Brain pericyte (primary cell): Measurements from ENCODE around the gene DAPK1.

Source experiments
- DNase-seq: peaks from one replicate; pipeline ENCODE4 v3.0.0-alpha.2; 2012; ENCODE audit warnings: low read depth, low spot score

The DAPK1 gene

DNA sequence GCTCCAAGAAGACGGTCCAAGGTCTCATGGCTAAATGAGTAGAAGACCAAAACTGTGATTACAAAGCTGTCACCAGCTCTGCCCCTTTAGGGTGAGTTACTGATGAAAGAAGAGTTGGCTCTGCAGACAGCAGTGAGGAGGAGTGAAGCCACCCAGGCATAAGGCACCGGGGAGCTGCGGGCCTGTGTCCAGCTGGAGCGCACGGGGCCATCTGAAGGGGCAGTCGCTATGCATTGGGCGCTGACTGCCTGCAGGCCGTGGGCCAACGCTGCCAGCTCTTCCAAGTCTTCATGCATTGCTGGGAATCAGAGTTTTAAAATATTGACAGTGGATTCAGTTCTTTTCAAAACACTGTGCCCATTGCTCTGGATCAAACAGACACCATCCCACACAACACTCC is 70.3 kb downstream of the DAPK1 start:
- no peak for DNase-seq

DNA sequence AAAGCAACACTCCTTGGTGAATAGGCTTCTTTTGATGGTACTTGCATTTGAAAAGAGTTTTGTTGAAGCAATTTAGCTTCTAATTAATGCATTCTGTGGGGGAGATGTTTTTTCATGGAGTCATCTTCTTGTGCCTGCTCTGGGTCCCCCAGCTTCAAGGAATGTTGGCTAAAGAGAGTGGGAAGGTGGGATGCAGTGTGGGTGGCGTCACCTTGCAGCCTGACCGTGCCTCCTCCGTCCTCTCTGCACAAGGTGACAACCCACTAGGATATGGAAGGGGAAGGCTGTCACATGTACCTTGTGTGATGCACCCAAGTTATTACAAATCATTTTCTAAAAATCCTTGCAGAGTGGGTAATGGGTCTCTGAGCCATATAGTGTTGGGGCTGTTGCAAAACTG is 70.7 kb downstream of the DAPK1 start:
- no peak for DNase-seq

DNA sequence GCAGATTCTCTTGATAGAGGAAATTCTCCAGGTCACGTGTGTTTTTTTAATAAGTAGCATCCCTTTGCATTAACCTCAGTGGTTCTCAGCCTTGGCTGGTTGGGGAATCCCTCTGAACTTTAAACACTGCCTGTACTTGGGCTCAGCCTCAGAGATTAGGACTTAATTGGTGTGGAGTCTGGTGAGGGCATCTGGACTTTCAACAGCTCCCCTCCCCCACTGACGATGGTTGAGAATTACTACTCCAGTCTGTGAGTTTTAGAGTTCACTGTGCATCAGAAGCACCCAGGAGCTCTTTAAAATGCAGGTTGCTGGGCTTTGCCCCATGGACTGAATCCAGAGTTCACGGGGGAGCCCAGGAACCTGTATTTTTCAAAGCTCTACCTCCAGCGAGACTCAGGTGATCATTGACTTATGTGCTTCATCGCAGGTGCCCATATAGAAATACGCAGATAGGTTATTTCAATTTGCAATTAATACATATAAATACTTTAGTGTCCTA is 71.4 kb downstream of the DAPK1 start:
- no peak for DNase-seq

DNA sequence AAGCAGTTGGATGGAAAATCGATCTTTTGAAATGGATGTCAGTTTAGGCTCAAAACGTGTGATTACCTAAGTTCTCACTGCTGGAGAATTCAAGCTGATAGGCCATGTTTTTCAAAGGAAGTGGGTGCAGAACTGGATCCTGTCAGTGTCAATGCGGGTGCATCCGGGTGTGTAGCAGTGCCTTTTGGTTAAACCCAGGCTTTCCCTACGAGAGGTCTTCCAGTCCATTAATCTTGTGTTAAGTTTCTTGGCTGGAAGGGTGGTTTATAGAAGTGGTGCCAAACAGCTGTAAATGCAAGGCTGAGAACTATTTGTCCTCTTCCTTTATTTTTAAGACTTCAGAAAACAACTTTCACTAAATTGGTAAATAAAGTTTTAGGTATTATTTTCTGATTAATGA is 71.9 kb downstream of the DAPK1 start:
- no peak for DNase-seq

DNA sequence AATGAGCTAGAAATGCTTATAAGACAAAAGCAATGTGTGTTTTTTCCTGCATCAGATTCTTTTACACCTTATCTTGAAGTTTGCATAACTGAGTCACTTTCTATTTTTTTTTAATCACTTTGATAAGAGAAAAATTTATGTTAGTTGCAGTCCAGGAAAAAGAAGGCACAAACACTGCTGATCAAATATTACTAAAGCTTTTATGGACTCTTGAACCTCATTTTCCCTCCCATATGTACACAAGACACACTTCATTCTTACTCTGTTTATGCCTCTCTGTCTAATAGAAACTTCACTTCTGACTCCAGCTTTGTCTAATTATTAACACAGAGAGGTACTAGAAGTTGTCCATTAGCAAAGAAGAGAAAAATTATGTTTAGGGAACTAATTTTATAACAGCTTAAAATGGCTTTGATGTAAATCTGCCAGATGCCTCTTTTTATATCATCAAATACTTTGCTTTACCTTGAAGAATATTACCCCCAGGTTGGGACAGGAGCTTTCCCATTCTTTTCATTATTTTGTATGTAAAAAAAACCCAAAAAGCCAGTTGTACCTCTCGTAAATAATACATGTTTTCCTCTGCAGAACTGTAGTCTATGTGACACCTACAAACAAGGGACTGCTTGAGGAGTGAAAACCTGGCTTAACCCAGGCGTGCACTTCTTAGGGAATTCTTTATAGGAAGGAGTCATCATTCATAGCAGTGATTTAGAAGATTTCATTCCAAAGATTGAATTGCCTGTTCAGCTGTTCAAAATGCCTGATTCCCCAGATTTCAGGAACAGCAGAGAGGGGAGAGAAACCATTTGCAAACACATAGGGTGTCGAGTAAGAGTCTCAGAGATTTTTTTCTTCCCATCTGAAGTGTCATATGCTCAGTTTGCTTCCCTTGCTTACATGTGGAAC is 72.6 kb downstream of the DAPK1 start:
- DNase-seq = no peak

DNA sequence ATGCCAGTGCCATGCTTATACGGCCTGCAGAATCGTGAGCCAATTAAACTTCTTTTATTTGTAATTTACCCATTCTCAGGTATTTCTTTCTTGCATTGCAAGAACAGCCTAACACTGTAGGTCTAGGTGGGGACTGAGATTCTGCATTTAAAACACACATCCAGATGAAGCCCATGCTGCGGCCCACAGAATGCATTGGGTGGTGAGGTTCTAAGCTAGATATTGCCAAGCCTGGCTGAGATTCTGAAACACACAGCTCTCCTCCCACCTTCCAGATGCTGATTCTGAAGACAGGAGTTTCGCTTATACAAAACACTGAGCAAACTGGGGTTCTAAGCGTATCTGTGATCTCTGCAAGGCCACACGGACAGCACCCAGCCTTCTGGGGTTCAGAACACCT is 75.1 kb downstream of the DAPK1 start:
- no peak for DNase-seq

DNA sequence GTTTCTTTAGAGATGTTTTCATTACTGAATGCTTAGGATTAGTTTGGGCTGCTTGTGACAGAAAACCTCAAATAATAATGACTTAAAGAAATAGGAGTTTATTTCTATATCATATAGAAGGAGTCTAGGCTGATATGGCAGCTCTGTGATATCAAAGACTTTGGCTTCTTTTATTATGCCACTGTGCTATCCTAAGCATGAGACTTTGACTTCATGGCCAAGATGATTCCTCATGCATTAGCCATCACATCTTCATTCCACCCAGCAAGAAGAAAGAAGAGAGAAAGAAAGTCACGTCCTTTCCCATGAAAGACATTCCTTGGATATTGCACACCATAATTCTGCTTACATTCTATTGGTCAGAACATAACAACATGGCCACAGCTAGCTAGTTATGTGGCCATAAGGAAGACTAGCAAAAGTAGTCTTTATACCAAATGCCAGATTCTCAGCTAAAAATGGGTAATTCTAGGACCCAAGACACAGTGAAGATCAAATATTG is 76.2 kb downstream of the DAPK1 start:
- DNase-seq = no peak

DNA sequence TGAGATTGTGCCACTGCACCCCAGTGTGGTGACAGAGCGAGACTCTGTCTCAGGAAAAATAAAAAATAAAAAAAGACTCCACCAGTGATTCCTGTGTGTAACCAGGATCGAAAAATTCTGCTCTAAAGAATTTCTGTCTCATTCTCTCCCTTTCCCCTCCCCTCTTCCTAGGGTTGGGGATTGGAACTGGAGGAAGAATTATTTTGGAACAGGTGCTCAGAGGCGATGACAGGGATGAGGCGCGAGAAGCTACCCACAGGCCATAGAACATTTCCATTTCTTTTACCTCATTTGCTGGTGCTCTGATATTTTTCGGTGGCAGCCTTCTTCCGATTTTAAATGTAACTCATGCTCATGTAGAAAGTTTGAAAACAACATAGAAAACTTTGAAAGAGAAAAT is 80.1 kb downstream of the DAPK1 start:
- no peak for DNase-seq

DNA sequence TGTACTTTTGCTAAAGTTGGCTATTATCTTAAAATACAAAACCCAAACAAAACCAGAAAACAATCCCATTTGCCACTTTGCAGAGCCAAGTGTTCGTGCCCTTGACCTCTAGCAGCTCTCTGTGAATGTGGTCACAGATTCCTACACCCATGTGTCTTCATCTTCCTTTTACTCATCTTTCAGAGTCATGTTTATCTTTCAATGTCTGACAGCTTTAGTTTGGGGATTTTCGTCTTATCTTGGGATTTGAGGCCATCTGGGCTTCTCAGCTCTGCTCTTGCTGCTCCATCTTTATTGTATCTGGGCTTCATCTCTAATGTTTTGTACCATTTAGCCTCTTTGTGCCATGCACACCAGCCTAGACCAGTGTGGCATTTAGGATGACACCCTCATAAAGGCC is 81.0 kb downstream of the DAPK1 start:
- no peak for DNase-seq

DNA sequence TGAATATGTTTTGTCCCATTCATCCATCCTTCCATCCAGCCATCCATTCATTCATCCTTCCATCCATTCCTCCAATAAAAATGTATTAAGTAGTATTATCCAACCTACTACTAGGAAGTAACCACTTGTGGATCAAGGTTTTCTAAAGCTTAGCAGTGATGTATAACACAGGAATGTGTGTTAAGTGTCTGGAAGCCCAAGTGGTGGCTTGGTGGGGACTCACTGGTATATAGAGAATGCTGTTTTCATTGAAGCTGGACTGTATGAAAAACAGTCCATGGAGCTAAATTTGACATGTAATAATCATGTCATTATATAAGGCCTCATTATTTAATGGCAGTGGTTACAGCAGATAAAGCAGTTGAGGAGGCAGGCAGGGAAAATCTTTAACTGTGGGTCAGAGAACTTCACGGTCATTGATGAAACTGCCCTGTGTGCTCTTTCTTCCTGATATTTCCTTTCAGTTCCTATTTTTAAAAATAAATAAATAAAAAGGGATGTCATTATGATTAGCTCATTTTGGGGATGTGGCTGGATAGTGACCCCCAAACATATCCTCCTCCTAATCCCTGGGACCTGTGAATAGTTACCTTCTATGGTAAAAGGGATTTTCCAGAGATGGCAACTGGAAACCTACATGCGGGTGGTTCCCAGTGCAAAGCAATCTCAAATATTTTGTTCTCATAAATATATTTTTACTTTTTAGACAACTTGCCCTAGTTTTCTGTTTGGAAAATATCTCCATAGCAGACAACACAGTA is 82.3 kb downstream of the DAPK1 start:
- DNase-seq = no peak

DNA sequence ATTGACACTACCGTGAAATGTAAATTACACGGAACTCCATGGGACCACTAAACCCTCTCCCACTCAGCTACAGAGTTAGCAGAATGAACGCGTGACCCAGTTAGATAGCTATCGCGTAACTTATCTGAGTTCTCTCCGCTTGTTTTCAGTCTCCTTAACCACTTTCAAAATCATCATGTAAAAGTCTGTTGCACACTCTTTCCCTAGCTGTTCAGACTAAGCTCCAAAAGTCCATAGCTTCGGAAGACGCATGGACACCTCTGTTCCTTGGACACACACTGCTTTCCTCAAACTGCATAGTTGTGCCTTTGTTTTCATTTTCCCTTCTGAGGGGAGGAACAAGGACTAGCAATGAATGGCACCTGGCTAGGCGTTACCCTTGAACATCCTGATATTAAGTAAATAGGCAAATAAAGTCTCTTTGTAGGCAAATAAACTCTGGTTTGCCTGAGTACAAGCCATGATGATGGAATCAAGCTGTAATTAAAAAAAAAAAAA is 83.3 kb downstream of the DAPK1 start:
- DNase-seq = no peak

DNA sequence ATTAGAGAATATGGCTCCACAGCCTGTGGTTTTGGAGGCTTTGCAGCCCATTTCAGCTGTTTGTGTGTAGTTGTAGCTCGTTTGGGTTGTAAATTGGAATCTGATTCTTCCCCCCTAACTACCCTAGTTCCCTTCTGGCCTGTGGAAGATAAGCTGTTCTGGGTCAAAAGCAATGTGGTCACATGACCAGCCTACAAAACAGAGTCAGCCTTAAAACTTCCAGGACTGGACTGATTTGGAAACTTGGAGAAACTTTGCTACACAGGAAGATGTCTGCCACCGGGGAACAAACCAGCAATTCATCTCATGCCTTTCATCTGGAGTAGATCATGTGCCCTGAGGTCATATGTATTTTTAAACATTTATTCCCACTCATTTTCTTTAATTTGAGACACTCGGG is 83.8 kb downstream of the DAPK1 start:
- DNase-seq = no peak

DNA sequence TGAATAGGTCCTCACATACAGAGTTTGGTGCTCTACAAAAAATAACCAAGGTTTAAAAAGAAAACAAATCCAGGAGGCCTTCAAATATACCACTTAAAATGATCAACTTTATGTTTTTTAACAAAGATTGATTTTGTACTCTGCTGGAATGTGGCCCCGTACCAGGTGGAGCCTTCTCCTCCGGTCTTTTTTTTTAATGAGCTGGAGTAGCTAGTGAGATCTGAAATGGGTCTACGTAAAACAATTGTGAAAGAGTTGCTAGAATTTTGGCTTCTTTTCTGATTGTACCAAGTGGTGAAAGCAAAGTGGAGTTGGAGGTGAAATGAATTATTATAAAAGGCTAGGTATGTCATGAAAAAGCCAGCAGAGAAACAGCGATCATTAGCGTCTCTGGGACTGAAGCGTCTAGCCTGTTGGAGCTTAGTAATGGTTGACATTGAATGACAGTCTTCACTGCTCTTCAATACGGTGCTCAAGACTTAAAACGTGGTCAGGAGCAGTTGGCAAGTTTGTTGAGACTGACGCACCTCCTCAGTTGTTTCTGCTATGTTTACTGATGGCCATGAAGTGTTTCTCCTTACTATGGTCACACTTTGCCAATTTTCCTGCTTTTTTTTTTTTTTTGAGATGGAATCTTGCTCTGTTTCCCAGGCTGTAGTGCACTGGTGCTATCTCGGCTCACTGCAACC is 84.4 kb downstream of the DAPK1 start:
- no peak for DNase-seq

DNA sequence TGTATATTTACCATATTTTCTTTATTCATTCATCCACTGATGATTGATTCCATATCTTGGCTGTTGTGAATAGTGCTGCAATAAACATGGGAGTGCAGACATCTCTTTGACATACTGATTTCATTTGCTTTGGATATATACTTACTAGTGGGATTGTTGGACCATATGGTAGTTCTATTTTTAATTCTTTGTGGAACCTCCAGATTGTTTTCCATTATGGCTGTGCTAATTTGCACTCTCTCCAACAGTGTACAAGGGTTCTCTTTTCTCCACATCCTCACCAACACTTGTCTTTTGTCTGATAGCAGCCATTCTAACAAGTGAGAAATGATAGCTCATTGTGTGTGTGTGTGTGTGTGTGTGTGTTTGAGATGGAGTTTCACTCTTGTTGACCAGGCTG is 86.7 kb downstream of the DAPK1 start:
- no peak for DNase-seq

DNA sequence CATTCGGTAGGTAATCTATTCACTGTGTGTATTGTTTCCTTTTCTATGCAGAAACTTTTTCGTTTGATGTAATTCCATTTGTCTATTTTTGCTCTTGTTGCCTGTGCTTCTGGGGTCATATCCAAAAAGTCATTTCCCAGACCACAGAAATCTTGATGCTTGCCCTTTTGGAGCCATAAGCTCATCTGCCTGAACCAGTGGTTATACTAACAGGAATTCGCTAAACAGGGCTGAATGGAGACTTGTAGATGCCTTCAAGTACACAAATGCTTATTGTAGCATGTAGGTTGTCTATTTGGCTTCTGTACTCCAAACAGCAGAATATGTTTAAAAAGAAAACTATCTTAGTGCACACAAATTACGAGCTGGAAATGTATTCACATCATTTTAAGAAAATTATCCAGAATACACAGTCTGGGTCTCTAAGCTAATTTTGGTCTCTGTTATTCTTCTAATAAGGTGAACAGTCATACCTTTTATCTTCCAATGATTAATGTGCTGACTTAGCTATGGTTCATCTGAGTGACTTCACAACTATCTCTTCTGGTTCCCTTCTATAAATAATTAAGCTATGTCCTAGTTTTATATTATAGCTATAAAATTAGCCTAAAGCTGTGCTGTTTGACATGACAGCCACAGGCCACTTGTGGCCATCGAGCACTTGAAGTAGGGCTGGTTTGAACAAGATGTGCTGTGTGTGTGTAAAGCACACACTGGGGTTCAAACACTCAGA is 87.6 kb downstream of the DAPK1 start:
- no peak for DNase-seq

DNA sequence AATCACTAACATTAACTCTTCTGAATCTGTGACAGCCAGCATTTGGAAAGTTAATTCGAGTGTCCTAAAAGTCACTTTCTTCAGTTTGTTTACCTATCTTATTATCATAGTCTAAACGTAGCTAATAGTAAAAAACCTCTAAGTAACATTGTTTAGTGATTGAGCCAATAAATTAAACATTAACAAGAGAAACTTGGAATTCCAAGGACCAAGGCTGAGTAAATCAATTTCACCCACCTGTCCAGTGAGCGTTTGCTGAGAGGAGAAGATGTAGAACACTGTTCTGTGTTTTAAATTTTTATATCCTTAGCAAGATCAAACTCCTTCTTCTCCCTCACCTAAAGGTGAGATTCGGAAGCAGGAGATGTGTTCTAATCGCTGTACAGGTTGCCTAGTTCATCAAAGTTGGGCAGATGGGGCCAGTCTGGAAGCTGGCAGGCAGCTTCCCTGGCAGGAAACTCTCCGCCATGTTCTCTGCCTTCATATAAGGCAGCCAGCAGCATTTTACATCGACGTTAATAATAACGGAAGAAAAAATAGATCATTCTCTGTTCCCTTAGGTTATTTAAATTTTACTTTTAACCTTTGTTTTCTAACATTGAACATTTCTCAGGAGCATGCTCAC is 89.2 kb downstream of the DAPK1 start:
- no peak for DNase-seq

DNA sequence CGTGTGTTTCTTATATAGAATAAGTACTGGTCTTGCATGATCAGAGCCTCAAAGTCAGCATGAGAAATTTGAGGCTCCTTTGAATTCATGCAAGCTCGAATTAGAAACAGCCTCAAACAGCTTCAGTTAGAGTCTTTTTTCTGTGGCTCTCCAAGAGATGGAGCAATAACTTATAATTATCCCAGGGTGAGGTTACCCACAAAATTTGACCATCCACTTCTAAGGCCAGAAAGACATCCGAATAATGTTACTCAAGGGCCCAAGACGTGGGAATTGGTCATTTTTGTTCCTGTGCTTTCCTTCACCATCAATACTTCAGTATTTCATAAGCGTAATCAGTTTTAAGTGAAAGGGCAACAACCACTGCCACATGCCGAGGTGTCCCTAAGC is 89.7 kb downstream of the DAPK1 start:
- no peak for DNase-seq

DNA sequence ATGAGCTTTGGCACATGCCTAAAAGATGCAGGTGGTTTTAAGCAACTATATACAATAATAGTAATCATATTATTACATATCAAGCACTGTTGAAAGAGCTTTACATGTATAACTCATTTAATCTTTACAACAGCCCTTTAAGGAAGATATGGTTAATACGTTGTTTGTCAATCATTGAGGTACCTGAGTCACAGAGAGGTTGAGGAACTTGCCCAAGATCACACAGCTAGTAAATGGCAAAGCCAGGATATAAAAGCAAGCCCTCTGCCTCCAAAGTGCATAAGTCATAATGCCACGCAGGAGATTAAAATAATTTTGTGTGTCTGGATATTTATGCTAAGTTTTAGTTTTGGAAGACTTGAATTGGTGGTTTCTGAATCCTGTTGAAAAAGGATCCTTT is 90.2 kb downstream of the DAPK1 start:
- no peak for DNase-seq

DNA sequence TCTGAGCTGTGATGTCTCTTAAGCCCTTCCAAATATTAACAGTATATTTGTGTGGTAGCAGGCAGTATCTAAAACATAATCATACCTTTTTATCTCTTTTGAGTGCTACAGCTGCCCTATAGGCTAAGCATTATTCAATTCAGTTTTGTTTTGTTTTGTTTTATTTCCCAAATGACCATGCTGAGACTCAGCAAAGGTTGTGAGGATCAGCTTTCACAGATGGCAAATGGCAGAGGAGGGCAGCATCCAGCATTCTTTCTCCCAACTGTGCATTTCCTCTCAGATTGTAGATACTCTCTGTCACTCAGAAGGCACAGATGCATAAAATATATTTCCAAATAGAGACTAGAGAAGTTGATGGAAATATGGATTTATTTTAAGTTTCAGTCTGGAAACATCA is 90.7 kb downstream of the DAPK1 start:
- DNase-seq = no peak

DNA sequence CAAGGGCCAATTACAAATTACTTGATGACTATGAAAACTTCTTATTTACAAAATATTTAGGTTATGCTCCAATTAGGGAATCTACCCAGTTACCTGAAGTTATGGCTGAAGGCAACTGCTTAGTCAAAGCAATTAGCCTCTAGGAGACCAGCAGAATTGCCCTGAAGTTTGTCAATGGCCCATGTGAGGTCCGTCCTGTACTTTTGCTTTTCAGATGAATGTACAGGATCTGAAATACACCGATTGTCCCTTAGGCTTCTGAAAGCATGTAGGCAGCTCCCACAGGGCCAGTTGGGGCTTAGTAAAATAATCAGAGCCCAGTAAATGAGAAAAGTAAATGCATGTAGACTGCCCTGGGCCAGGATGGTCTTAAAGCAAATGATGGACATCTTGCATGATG is 93.3 kb downstream of the DAPK1 start:
- no peak for DNase-seq
